A549 (cell line): Measurements from ENCODE around the gene GPLD1.

Experiments
- CEBPB ChIP-seq, 2 experiments: fragments of >200 bp in 1 of 2; sonication (Bioruptor Twin) in 1 of 2; formaldehyde crosslinking in 1 of 2; IDR thresholded peaks; 2 replicates each; pipeline ENCODE4 v1.6.1; 2012 to 2016
- CHD2 ChIP-seq: fragments of 150-350 bp; IDR thresholded peaks from 2 replicates; pipeline ENCODE4 v1.6.1; 2014; ENCODE audit warnings: low read length; ENCODE audit not compliant: partially characterized antibody
- CTCF ChIP-seq: fragments of >200 bp; sonication (Bioruptor Twin); formaldehyde crosslinking; IDR thresholded peaks from 3 replicates; pipeline ENCODE4 v1.5.1; 2016
- EP300 ChIP-seq, 2 experiments: fragments of >200 bp; sonication (Bioruptor Twin); formaldehyde crosslinking; IDR thresholded peaks; 2 replicates in 1 of 2; 3 replicates in 1 of 2; pipeline ENCODE4 v1.6.1; 2016 to 2017
- HEYL ChIP-seq: fragments of 250-450 bp; sonication (Bioruptor Pico); IDR thresholded peaks from 2 replicates; pipeline ENCODE4 v1.8.0; 2021; ENCODE audit warnings: mild to moderate bottlenecking, moderate library complexity
- HMGXB4 ChIP-seq: fragments of 250-450 bp; sonication (Bioruptor Pico); IDR thresholded peaks from 2 replicates; pipeline ENCODE4 v1.5.0; 2021; ENCODE audit warnings: mild to moderate bottlenecking, moderate library complexity, borderline replicate concordance
- HOXB13 ChIP-seq: fragments of 250-450 bp; sonication (Bioruptor Pico); IDR thresholded peaks from 2 replicates; pipeline ENCODE4 v1.5.0; 2020; ENCODE audit warnings: low read depth, mild to moderate bottlenecking, moderate library complexity
- JUNB ChIP-seq: fragments of >200 bp; sonication (Bioruptor Twin); formaldehyde crosslinking; IDR thresholded peaks from 2 replicates; pipeline ENCODE4 v1.6.1; 2016
- NR3C1 ChIP-seq: fragments of >200 bp; sonication (Bioruptor Twin); formaldehyde crosslinking; IDR thresholded peaks from 3 replicates; pipeline ENCODE4 v1.6.1; 2017
- POLR2A ChIP-seq: IDR thresholded peaks from 2 replicates; pipeline ENCODE4 v1.6.1; 2012; ENCODE audit warnings: mild to moderate bottlenecking, low read length
- RAD21 ChIP-seq, 2 experiments: fragments of >200 bp in 1 of 2; sonication (Bioruptor Twin) in 1 of 2; formaldehyde crosslinking in 1 of 2; IDR thresholded peaks in 1 of 2; conservative IDR thresholded peaks in 1 of 2; 2 replicates in 1 of 2; 3 replicates in 1 of 2; pipeline ENCODE4 v1.6.1; 2012 to 2018; ENCODE audit warnings: inconsistent platforms in 1 of 2
- RARB ChIP-seq: fragments of 250-450 bp; sonication (Bioruptor Pico); IDR thresholded peaks from 2 replicates; pipeline ENCODE4 v1.8.0; 2021; ENCODE audit warnings: mild to moderate bottlenecking, moderate library complexity
- REST ChIP-seq: fragments of 200-600 bp; sonication (generic); IDR thresholded peaks from 2 replicates; pipeline ENCODE4 v1.6.1; 2016; ENCODE audit warnings: antibody characterized with exemption, mild to moderate bottlenecking, moderate library complexity
- TF ChIP-seq, protein P1 (sequence below): IDR thresholded peaks from 2 replicates; pipeline ENCODE4 v1.6.1; 2012

DNA sequence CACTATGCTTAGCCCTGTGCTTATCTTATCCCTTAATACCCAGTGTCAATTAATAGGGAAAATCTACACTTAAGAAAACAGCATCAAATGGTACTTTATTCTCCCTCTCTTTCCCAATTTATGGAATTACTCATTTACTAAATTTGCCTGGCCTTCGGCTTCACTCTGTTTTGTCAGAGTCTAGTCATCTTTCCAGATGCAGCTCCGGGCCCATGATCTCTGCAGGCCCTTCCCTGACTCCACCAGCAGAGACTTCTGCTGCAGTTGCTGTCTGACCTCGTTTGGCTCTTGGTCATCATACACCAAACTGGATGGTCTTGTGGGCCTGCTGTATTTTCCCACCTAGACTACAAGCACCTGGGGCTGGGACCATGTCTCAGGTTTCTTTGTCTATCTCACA is 59.3 kb downstream of the GPLD1 start:
- TF ChIP-seq RAD21 (conservative IDR thresholded peaks at IDR 0.05 in 1 of 2, IDR thresholded peaks at IDR 0.05 in 1 of 2), result no peak
- TF ChIP-seq CTCF, result no peak
- no peak for TF ChIP-seq POLR2A
- no peak for TF ChIP-seq NR3C1
- TF ChIP-seq EP300 (IDR thresholded peaks at IDR 0.05), result no peak
- TF ChIP-seq HEYL (CRISPR knock-in tag), result no peak
- TF ChIP-seq RARB (CRISPR knock-in tag), result no peak
- TF ChIP-seq, protein P1, sequence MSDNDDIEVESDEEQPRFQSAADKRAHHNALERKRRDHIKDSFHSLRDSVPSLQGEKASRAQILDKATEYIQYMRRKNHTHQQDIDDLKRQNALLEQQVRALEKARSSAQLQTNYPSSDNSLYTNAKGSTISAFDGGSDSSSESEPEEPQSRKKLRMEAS, result no peak
- no peak for TF ChIP-seq CHD2
- TF ChIP-seq CEBPB (IDR thresholded peaks at IDR 0.05), result no peak
- TF ChIP-seq HOXB13 (CRISPR knock-in tag), result no peak
- TF ChIP-seq REST, result no peak
- TF ChIP-seq HMGXB4 (CRISPR knock-in tag), result no peak
- no peak for TF ChIP-seq JUNB
